SKM-1 (cell line): ENCODE measurements around the gene MED12L.

ENCODE experiments used
- DNase-seq: peaks from one replicate; lab custom pipeline; 2025; ENCODE audit not compliant: unreplicated experiment; lab: John Stamatoyannopoulos, UW

MED12L gene

GRCh38 chr3:151142929-151143328 lies 57.5 kb downstream of the MED12L start:
- DNase-seq = no peak

- no peak for DNase-seq
These were observed 58.6 kb downstream of the MED12L start for GRCh38 chr3:151144016-151144415.

GRCh38 chr3:151144760-151145159 lies 59.3 kb downstream of the MED12L start:
- no peak for DNase-seq

GRCh38 chr3:151145713-151146070 lies 60.2 kb downstream of the MED12L start:
- no peak for DNase-seq

- DNase-seq = peak; percentile 65
These were observed 60.7 kb downstream of the MED12L start for GRCh38 chr3:151146071-151146730.

DNA sequence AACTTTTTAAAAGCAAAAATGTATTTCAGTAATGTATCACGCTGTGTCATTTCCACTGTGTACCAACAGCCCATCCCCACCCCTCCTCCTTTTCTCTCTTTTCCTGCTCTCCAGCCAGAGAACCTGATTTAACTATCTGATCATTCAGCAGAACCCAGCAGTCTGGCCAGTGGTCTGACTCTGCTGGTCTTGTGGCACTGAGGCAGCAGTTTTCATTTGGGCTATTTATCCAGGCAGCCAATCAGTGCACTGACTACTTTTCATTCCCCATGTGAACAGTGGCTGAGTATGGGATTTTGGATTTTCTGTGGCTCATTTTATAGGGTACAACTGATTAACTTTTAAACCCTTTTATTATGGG lies 61.2 kb downstream of the MED12L start:
- no peak for DNase-seq

- no peak for DNase-seq
These were observed 61.8 kb downstream of the MED12L start for GRCh38 chr3:151147299-151147698.

GRCh38 chr3:151152455-151153079 lies 67.1 kb downstream of the MED12L start:
- DNase-seq = no peak

DNA sequence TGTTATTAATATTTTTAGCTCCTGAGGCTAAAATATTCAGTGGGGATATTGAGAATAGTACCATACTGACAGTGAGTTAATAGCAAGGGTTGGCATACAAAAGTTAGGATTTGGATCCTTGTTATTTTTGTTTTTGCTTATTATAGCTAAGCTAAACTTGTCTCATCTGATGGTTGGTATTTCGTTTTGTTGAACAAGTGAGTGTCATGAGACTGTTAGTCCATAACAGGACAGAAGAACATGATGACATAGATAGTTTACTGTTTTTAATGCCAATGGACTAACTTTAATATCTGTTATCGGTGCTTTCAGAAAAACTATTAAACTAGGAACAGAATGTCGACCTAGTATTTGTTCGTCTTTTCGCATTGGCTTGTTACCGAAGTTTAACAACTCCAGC lies 69.1 kb downstream of the MED12L start:
- DNase-seq = no peak

DNA sequence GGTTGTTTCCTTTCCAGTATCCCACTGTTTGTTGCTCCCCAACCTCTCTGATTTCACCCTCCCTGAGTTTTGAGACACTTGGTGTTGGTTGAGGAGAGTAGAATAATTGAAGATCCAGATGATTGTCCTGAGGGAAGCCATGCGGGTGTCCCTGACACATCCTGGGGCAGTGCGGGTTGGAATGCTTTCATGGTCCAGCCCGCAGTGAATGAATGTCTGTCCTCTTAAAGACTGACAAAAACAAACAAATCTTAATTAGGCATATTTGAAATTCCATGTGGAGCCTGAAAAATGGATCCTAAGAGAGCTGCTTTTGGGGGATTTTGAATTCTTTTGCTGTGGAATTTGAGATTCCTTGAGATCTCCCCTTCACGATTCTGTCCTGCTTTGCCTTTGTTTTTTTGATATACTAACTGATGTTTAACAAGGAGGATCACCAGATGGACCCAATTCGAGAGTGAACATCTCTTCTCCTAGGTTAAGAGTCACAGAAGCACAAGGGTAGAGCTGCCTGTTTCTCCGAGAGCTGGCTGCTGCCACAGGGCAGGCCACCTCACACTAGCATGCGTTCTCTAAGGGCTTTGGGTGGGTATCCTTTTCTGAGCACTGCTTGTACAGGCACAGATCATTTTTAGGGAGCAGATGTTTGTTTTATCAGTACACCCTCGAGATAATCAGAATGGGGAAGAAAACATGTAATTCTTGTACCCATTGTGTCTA lies 70.1 kb downstream of the MED12L start:
- DNase-seq = no peak

DNA sequence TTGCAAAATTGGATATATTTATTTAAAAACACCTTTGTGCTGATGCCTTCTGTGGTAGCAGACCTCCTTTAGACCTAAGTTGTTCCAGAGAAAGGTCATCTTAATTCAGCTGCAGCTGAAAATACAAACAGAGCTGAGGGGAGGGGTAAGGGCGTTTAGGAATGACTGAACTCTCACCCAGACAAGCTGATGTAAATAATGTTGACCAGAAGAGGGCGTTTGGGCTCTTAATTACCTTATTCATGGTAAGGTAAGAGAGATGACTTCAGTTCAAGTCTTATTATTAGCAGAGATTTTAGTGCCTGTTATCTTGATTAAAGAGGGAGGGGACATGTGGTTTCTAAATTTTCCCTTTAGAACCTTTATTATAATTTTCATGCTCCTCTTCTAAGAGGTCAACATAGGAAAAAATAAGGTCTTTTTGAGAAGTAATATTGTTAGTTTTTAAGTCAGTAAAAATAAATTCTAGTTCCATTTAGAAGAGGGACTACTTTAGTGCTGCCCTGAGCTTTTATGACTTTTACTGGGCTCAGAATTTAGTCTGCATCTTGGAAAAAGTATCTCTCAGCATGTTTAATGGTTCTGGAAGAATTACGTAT lies 71.3 kb downstream of the MED12L start:
- peak; percentile 50 for DNase-seq

DNA sequence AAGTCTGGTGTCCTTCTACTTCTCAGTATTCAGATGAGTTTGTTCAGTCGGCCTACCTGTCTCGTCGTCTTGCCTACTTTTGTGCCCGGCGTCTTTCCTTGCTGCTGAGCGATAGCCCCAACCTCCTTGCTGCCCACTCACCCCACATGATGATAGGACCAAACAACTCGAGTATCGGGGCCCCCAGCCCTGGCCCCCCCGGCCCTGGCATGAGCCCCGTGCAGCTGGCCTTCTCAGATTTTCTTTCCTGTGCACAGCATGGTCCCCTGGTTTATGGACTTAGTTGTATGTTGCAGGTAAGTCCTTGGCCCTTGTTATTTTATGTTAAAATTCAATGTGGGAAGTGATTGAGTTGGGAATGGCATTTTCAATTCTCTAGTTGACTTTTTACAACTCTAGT lies 74.3 kb downstream of the MED12L start:
- DNase-seq = no peak

- DNase-seq = no peak
These were observed 79.8 kb downstream of the MED12L start for GRCh38 chr3:151165226-151165625.

- DNase-seq = no peak
These were observed 80.7 kb downstream of the MED12L start for GRCh38 chr3:151166161-151166560.

- peak; percentile 22 for DNase-seq
These were observed 83.0 kb downstream of the MED12L start for GRCh38 chr3:151168269-151169094.

- peak; percentile 93 for DNase-seq
These were observed 83.9 kb downstream of the MED12L start for GRCh38 chr3:151169262-151169947.

GRCh38 chr3:151169948-151170679 lies 84.7 kb downstream of the MED12L start:
- DNase-seq = peak; percentile 66

DNA sequence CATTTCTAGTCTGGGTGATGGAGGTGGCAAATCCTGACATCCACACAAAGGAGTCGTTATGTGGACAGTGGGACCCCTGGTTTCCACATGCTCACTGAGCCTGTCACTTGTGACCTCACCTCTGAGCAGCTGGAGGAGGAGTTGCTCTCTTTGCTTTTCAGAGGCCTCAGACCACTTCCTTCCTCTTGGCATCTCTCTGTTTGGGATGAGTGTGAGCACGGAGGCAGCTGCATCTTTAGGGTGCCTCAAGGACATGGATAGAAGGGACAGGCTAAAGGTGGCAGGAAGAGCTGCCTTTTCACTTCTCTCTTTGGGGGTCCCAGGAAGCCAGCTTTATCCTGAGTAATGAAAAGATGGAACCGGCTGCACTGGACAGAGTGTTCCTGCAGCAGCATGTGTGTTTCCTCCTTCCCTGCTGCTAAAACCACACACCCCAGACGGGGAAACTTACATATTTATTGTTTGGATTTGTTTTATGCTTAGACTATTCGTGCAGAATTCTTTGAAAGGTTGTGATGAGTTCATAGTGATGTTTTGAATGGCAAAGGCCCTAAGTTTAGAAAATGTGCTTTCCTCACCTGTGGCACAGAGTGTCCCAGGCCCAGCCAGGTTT lies 85.8 kb downstream of the MED12L start:
- peak; percentile 38 for DNase-seq

DNA sequence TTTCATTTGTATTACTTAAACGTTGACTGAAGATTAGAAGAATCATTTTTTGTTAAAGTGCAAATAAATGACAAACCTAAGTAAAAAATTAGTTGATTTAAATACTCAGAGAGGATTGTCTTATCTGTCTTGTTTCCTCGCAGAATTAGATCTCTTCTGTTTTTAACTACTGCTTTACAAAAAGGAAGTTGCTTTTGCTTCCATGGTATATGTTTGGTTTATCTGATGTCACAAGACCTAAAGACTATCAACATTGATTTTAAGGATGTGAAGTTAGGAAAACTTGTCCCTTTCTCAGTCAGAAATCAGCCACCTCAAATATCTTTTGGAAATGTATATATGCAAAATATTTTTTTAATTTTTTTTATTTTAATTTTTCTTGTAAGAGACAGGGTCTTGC lies 88.9 kb downstream of the MED12L start:
- DNase-seq = no peak
